Measurements from ENCODE around the gene PRPF38B.

PRPF38B gene

GRCh38 chr1:108708691-108709660 lies 16.9 kb downstream of the PRPF38B start:
- TF ChIP-seq TAF1 (IDR thresholded peaks at IDR 0.05; ENCODE audit: borderline replicate concordance, low read depth, low read length), result no peak
- FAIRE-seq (no peak), DNase-seq (ENCODE audit: insufficient read length) (no peak)

GRCh38 chr1:108712606-108713150 lies 20.6 kb downstream of the PRPF38B start, which contains the start of gene FNDC7:
TSS of gene FNDC7 (plus strand) at chr1:108712908. CDS start at chr1:108712934, 26 bp downstream.
- DNase-seq (ENCODE audit: insufficient read length), result no peak
- no peak for TF ChIP-seq POLR2AphosphoS5 (IDR thresholded peaks at IDR 0.05; ENCODE audit: low read depth, low read length)
- no peak for TF ChIP-seq POLR2A (IDR thresholded peaks at IDR 0.05; ENCODE audit: low read depth, low read length)
- TF ChIP-seq TAF1 (IDR thresholded peaks at IDR 0.05; ENCODE audit: borderline replicate concordance, low read depth, low read length), result no peak
- no peak for FAIRE-seq

GRCh38 chr1:108715932-108716331 lies 23.8 kb downstream of the PRPF38B start:
- FAIRE-seq, result no peak

GRCh38 chr1:108716437-108717230 lies 24.5 kb downstream of the PRPF38B start:
- TF ChIP-seq TAF1 (IDR thresholded peaks at IDR 0.05; ENCODE audit: borderline replicate concordance, low read depth, low read length), result no peak
- no peak for TF ChIP-seq POLR2A (IDR thresholded peaks at IDR 0.05; ENCODE audit: low read depth, low read length)
- TF ChIP-seq POLR2AphosphoS5 (IDR thresholded peaks at IDR 0.05; ENCODE audit: low read depth, low read length), result no peak
- FAIRE-seq, result no peak
- no peak for DNase-seq (ENCODE audit: insufficient read length)

More at GRCh38 chr1:108715932-108716331, 23.8 kb downstream of the PRPF38B start:
- no peak for DNase-seq (ENCODE audit: insufficient read length)
- TF ChIP-seq TAF1 (IDR thresholded peaks at IDR 0.05; ENCODE audit: borderline replicate concordance, low read depth, low read length) (no peak), POLR2A (IDR thresholded peaks at IDR 0.05; ENCODE audit: low read depth, low read length) (no peak), POLR2AphosphoS5 (IDR thresholded peaks at IDR 0.05; ENCODE audit: low read depth, low read length) (no peak)

GRCh38 chr1:108717774-108718316 lies 25.7 kb downstream of the PRPF38B start:
- FAIRE-seq, result no peak
- no peak for TF ChIP-seq POLR2AphosphoS5 (IDR thresholded peaks at IDR 0.05; ENCODE audit: low read depth, low read length)
- TF ChIP-seq TAF1 (IDR thresholded peaks at IDR 0.05; ENCODE audit: borderline replicate concordance, low read depth, low read length), result no peak
- no peak for TF ChIP-seq POLR2A (IDR thresholded peaks at IDR 0.05; ENCODE audit: low read depth, low read length)
- DNase-seq (ENCODE audit: insufficient read length), result no peak

GRCh38 chr1:108718927-108719655 lies 27.0 kb downstream of the PRPF38B start:
- no peak for FAIRE-seq
- TF ChIP-seq POLR2AphosphoS5 (IDR thresholded peaks at IDR 0.05; ENCODE audit: low read depth, low read length), result no peak
- DNase-seq (ENCODE audit: insufficient read length), result no peak

- DNase-seq (ENCODE audit: insufficient read length) (no peak), FAIRE-seq (no peak)
- TF ChIP-seq TAF1 (IDR thresholded peaks at IDR 0.05; ENCODE audit: borderline replicate concordance, low read depth, low read length) (no peak), POLR2A (IDR thresholded peaks at IDR 0.05; ENCODE audit: low read depth, low read length) (no peak), POLR2AphosphoS5 (IDR thresholded peaks at IDR 0.05; ENCODE audit: low read depth, low read length) (no peak)
Observed at GRCh38 chr1:108719656-108720435, 27.7 kb downstream of the PRPF38B start.

- DNase-seq (ENCODE audit: insufficient read length), result no peak
- no peak for FAIRE-seq
- TF ChIP-seq POLR2AphosphoS5 (IDR thresholded peaks at IDR 0.05; ENCODE audit: low read depth, low read length) (no peak), POLR2A (IDR thresholded peaks at IDR 0.05; ENCODE audit: low read depth, low read length) (no peak), TAF1 (IDR thresholded peaks at IDR 0.05; ENCODE audit: borderline replicate concordance, low read depth, low read length) (no peak)
Observed at GRCh38 chr1:108722292-108722691, 30.2 kb downstream of the PRPF38B start.

- TF ChIP-seq TAF1 (IDR thresholded peaks at IDR 0.05; ENCODE audit: borderline replicate concordance, low read depth, low read length) (no peak), POLR2AphosphoS5 (IDR thresholded peaks at IDR 0.05; ENCODE audit: low read depth, low read length) (no peak), POLR2A (IDR thresholded peaks at IDR 0.05; ENCODE audit: low read depth, low read length) (no peak)
- FAIRE-seq, result no peak
- no peak for DNase-seq (ENCODE audit: insufficient read length)
Observed at GRCh38 chr1:108725906-108726305, 33.8 kb downstream of the PRPF38B start.

- DNase-seq (ENCODE audit: insufficient read length) (no peak), FAIRE-seq (no peak)
- TF ChIP-seq POLR2AphosphoS5 (IDR thresholded peaks at IDR 0.05; ENCODE audit: low read depth, low read length) (no peak), POLR2A (IDR thresholded peaks at IDR 0.05; ENCODE audit: low read depth, low read length) (no peak), TAF1 (IDR thresholded peaks at IDR 0.05; ENCODE audit: borderline replicate concordance, low read depth, low read length) (no peak)
Observed at GRCh38 chr1:108728327-108728923, 36.3 kb downstream of the PRPF38B start.

Measured in GM12892 (cell line).